Left colon (tissue), 2 donors: ENCODE measurements around the gene SDC3. TPM values are rescaled to one million over a fixed set of nuclear protein-coding genes. Genes with fewer than 3 reads are reported as not detected.

ENCODE experiments used
- total RNA-seq, 2 donors: library from RNA; stranded (reverse); fragmentation: NEBNext Ultra II Directional; extraction: Animal tissue kit (Norgen Biotek cat#: 25700); gene quantifications; one replicate each; pipeline ENCODE4 v1.2.1, GENCODE V29; 2021
- donor health status: DM: no; HTN: no; CAD: no.
- donor health status: DM: yes; HTN: yes; CAD: no.

Gene SDC3
- total RNA-seq, 2 donors from 2014 or later, result 6.5 to 18.0 TPM

Other genes starting within 250 kb of the SDC3 start
- not detected for gene MATN1, start 185.2 kb downstream of the SDC3 start, total RNA-seq
- 10 to 100 TPM; 10.7 to 49.1 TPM for gene LAPTM5, start 151.0 kb downstream of the SDC3 start, total RNA-seq
- 100 to 1,000 TPM; 111 to 118 TPM for gene PUM1, start 157.0 kb upstream of the SDC3 start, total RNA-seq